GM12878 (cell line): ENCODE measurements around the gene PHF23. TPM values are rescaled to one million over a fixed set of nuclear protein-coding genes. Genes with fewer than 3 reads are reported as not detected.

Source experiments
- BHLHE40 ChIP-seq, 2 experiments: fragments of 450-650 bp in 1 of 2; IDR thresholded peaks; 2 replicates each; pipeline ENCODE4 v1.6.1; 2011 to 2017; ENCODE audit warnings: low read depth in 2 of 2, borderline replicate concordance in 1 of 2, improper control_type of control experiment in 1 of 2, low read length in 1 of 2, mild to moderate bottlenecking in 1 of 2
- BMI1 ChIP-seq: fragments of 450-650 bp; IDR thresholded peaks from 2 replicates; pipeline ENCODE4 v1.6.1; 2016; ENCODE audit warnings: mild to moderate bottlenecking, moderate library complexity, borderline replicate concordance
- CEBPB ChIP-seq, 2 experiments: fragments of 150-350 bp in 1 of 2; IDR thresholded peaks; 2 replicates each; pipeline ENCODE4 v1.6.1; 2012 to 2014; ENCODE audit warnings: low read depth in 2 of 2, low read length in 2 of 2, borderline replicate concordance in 1 of 2, inconsistent platforms in 1 of 2
- CHD1 ChIP-seq: IDR thresholded peaks from 2 replicates; pipeline ENCODE4 v1.6.1; 2012; ENCODE audit warnings: low read depth, low read length, improper control_type of control experiment
- CHD2 ChIP-seq: IDR thresholded peaks from 2 replicates; pipeline ENCODE4 v1.6.1; 2011; ENCODE audit warnings: low read depth, low read length, improper control_type of control experiment, borderline replicate concordance
- CUX1 ChIP-seq: IDR thresholded peaks from 2 replicates; pipeline ENCODE4 v1.6.1; 2012; ENCODE audit warnings: improper control_type of control experiment, low read depth, low read length; ENCODE audit not compliant: insufficient replicate concordance
- EED ChIP-seq: sonication (generic); IDR thresholded peaks from 2 replicates; pipeline ENCODE4 v1.6.1; 2016; ENCODE audit warnings: antibody characterized with exemption, low read depth
- EGR1 ChIP-seq, 2 experiments: IDR thresholded peaks; 1 replicate in 1 of 2; 2 replicates in 1 of 2; pipeline ENCODE4 v1.6.1; 2011 to 2012; ENCODE audit warnings: low read depth in 2 of 2, low read length in 2 of 2, borderline replicate concordance in 1 of 2, mild to moderate bottlenecking in 1 of 2, moderate library complexity in 1 of 2
- ESRRA ChIP-seq: IDR thresholded peaks from 2 replicates; pipeline ENCODE4 v1.6.1; 2012; ENCODE audit warnings: mild to moderate bottlenecking, low read length, improper control_type of control experiment
- NR2F1 ChIP-seq: fragments of 450-650 bp; conservative IDR thresholded peaks from 2 replicates; pipeline ENCODE4 v1.6.1; 2017; ENCODE audit warnings: mild to moderate bottlenecking
- RAD21 ChIP-seq: IDR thresholded peaks from 2 replicates; pipeline ENCODE4 v1.6.1; 2011; ENCODE audit warnings: mild to moderate bottlenecking, low read depth, low read length, moderate library complexity; ENCODE audit not compliant: insufficient read depth
- SMAD5 ChIP-seq: IDR thresholded peaks from 2 replicates; pipeline ENCODE4 v1.6.1; 2016; ENCODE audit warnings: antibody characterized with exemption, low read depth
- YBX1 ChIP-seq: fragments of 450-650 bp; IDR thresholded peaks from 2 replicates; pipeline ENCODE4 v1.6.1; 2016; ENCODE audit warnings: antibody characterized with exemption
- YY1 ChIP-seq: IDR thresholded peaks from 2 replicates; pipeline ENCODE4 v1.6.1; 2011; ENCODE audit warnings: low read depth, mild to moderate bottlenecking, low read length
- ZZZ3 ChIP-seq: IDR thresholded peaks from 2 replicates; pipeline ENCODE4 v1.6.1; 2011; ENCODE audit warnings: low read depth; ENCODE audit not compliant: control insufficient read depth, insufficient read length
- polyA plus RNA-seq, 11 experiments: library from polyadenylated mRNA; depleted of rRNA in 4 of 11; unstranded in 6 of 11; stranded (reverse) in 5 of 11; fragments of >200 nt; fragmentation: Nextera tagmentation in 4 of 11; fragmentation: Illumina TruSeq in 1 of 11; extraction: Ambion mirVana in 4 of 11; extraction: Trizol in 1 of 11; gene quantifications; 1 replicate in 1 of 11; 2 replicates in 10 of 11; pipeline versions ENCODE4 v1.2.1 to v1.2.3, GENCODE V29; 2011 to 2016; ENCODE audit warnings: inconsistent platforms in 2 of 11, missing spikeins in 2 of 11, low read depth in 1 of 11
- total RNA-seq, 4 experiments: library from RNA; depleted of rRNA in 3 of 4; stranded (reverse); fragments of >200 nt in 3 of 4; fragmentation: Illumina TruSeq in 1 of 4; extraction: Trizol in 1 of 4; gene quantifications; 2 replicates each; pipeline versions ENCODE4 v1.2.1 to v1.2.3, GENCODE V29; 2013 to 2021
- TF ChIP-seq, protein P1 (sequence below): fragments of 450-650 bp; conservative IDR thresholded peaks from 2 replicates; pipeline ENCODE4 v1.6.1; 2017; ENCODE audit warnings: mild to moderate bottlenecking, moderate library complexity
- TF ChIP-seq, protein P2 (sequence below), 3 experiments: IDR thresholded peaks in 2 of 3; conservative IDR thresholded peaks in 1 of 3; 2 replicates each; pipeline ENCODE4 v1.5.1; 2011; ENCODE audit warnings: low read depth in 3 of 3, low read length in 3 of 3, mild to moderate bottlenecking in 3 of 3, control low read depth in 2 of 3, moderate library complexity in 2 of 3, inconsistent platforms in 1 of 3, mixed read lengths in 1 of 3; ENCODE audit not compliant: control insufficient read depth in 2 of 3, insufficient read depth in 1 of 3; ENCODE audit errors: extremely low read depth in 1 of 3
- TF ChIP-seq, protein P3 (sequence below): fragments of 450-650 bp; IDR thresholded peaks from 2 replicates; pipeline ENCODE4 v1.6.1; 2017; ENCODE audit warnings: antibody characterized with exemption, mild to moderate bottlenecking, moderate library complexity

Gene PHF23
- total and polyA plus RNA-seq, 10 of the 15 experiments (the other 5 are each of a cell fraction or from before 2014, with no cell fraction given): 8.2 to 84.8 (median 32.6) TPM

GRCh38 chr17:7213895-7214299 lies 25.4 kb downstream of the PHF23 start (continued):
- TF ChIP-seq YBX1 (no peak), BHLHE40 (IDR thresholded peaks at IDR 0.05; ENCODE audit: borderline replicate concordance in 1 of 2, low read depth in 2 of 2, low read length in 1 of 2) (0 out of 4 replicates have a peak, but pooled peaks of 1 of the 2 experiments have one; percentile 9), YY1 (peak; percentile 56; the same call in 1 of the 2 replicates), ZZZ3 (no peak), BMI1 (peak; percentile 94), CUX1 (no peak), SMAD5 (no peak), EGR1 (IDR thresholded peaks at IDR 0.05; ENCODE audit: borderline replicate concordance in 1 of 2, low read depth in 2 of 2, low read length in 2 of 2) (no peak), CEBPB (IDR thresholded peaks at IDR 0.05; ENCODE audit: borderline replicate concordance in 1 of 2, low read depth in 2 of 2, low read length in 2 of 2) (no peak), NR2F1 (peak; percentile 80; the same call in 1 of the 2 replicates), ESRRA (no peak), CHD2 (peak; percentile 53; the same call in 1 of the 2 replicates), RAD21 (no peak), EED (0 out of 2 replicates have a peak, but pooled peaks have one; percentile 49), CHD1 (no peak)
- TF ChIP-seq, protein P1, sequence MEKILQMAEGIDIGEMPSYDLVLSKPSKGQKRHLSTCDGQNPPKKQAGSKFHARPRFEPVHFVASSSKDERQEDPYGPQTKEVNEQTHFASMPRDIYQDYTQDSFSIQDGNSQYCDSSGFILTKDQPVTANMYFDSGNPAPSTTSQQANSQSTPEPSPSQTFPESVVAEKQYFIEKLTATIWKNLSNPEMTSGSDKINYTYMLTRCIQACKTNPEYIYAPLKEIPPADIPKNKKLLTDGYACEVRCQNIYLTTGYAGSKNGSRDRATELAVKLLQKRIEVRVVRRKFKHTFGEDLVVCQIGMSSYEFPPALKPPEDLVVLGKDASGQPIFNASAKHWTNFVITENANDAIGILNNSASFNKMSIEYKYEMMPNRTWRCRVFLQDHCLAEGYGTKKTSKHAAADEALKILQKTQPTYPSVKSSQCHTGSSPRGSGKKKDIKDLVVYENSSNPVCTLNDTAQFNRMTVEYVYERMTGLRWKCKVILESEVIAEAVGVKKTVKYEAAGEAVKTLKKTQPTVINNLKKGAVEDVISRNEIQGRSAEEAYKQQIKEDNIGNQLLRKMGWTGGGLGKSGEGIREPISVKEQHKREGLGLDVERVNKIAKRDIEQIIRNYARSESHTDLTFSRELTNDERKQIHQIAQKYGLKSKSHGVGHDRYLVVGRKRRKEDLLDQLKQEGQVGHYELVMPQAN: 0 out of 2 replicates have a peak, but pooled peaks have one; percentile 31
- TF ChIP-seq, protein P2, sequence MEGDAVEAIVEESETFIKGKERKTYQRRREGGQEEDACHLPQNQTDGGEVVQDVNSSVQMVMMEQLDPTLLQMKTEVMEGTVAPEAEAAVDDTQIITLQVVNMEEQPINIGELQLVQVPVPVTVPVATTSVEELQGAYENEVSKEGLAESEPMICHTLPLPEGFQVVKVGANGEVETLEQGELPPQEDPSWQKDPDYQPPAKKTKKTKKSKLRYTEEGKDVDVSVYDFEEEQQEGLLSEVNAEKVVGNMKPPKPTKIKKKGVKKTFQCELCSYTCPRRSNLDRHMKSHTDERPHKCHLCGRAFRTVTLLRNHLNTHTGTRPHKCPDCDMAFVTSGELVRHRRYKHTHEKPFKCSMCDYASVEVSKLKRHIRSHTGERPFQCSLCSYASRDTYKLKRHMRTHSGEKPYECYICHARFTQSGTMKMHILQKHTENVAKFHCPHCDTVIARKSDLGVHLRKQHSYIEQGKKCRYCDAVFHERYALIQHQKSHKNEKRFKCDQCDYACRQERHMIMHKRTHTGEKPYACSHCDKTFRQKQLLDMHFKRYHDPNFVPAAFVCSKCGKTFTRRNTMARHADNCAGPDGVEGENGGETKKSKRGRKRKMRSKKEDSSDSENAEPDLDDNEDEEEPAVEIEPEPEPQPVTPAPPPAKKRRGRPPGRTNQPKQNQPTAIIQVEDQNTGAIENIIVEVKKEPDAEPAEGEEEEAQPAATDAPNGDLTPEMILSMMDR (IDR thresholded peaks at IDR 0.05 in 2 of 3, conservative IDR thresholded peaks at IDR 0.05 in 1 of 3; ENCODE audit: control insufficient read depth in 2 of 3, extremely low read depth in 1 of 3, insufficient read depth in 1 of 3, low read depth in 3 of 3, low read length in 3 of 3): peak; percentile 35 to 60 (median 55)
- TF ChIP-seq, protein P3, sequence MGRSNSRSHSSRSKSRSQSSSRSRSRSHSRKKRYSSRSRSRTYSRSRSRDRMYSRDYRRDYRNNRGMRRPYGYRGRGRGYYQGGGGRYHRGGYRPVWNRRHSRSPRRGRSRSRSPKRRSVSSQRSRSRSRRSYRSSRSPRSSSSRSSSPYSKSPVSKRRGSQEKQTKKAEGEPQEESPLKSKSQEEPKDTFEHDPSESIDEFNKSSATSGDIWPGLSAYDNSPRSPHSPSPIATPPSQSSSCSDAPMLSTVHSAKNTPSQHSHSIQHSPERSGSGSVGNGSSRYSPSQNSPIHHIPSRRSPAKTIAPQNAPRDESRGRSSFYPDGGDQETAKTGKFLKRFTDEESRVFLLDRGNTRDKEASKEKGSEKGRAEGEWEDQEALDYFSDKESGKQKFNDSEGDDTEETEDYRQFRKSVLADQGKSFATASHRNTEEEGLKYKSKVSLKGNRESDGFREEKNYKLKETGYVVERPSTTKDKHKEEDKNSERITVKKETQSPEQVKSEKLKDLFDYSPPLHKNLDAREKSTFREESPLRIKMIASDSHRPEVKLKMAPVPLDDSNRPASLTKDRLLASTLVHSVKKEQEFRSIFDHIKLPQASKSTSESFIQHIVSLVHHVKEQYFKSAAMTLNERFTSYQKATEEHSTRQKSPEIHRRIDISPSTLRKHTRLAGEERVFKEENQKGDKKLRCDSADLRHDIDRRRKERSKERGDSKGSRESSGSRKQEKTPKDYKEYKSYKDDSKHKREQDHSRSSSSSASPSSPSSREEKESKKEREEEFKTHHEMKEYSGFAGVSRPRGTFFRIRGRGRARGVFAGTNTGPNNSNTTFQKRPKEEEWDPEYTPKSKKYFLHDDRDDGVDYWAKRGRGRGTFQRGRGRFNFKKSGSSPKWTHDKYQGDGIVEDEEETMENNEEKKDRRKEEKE: no peak
